IPS DF 6.9 (cell line): ENCODE data around the gene CMIP.
"Not testable (repeated sequence)": the region's sequence is repeated elsewhere in the genome, so short reads cannot be mapped to it uniquely, and the experiment has no call there.

Experiments
- DNase-seq: peaks from one replicate; pipeline ENCODE4 v3.0.0-alpha.2; 2013; ENCODE audit warnings: low read depth, low spot score
- H3K27ac ChIP-seq: one replicate; pipeline ENCODE4 v1.5.1; 2013; ENCODE audit warnings: low read length, control low read depth
- H3K27me3 ChIP-seq: 2 replicates; pipeline ENCODE4 v1.6.1; 2013; ENCODE audit warnings: mild to moderate bottlenecking, low read length; ENCODE audit not compliant: control insufficient read depth, insufficient read depth
- H3K36me3 ChIP-seq: 2 replicates; pipeline ENCODE4 v1.6.1; 2013; ENCODE audit warnings: low read length; ENCODE audit not compliant: control insufficient read depth, insufficient read depth
- H3K4me1 ChIP-seq: 2 replicates; pipeline ENCODE4 v1.6.1; 2013; ENCODE audit warnings: low read length; ENCODE audit not compliant: control insufficient read depth, insufficient read depth
- H3K4me3 ChIP-seq: 2 replicates; pipeline ENCODE4 v1.5.1; 2013; ENCODE audit warnings: mild to moderate bottlenecking, low read length
- H3K9me3 ChIP-seq: 2 replicates; pipeline ENCODE4 v1.6.1; 2013; ENCODE audit warnings: low read length, inconsistent platforms; ENCODE audit not compliant: control insufficient read depth, insufficient read depth
- WGBS: extraction: QIAGEN DNeasy Blood & Tissue Kit; methylation state at CpG from one replicate; pipeline ENCODE4 v1.1.7; 2013; ENCODE audit warnings: mixed read lengths, missing lambda C conversion rate; ENCODE audit not compliant: insufficient read length, insufficient coverage; 5-methylcytosine and 5-hydroxymethylcytosine counted together

The CMIP gene

DNA sequence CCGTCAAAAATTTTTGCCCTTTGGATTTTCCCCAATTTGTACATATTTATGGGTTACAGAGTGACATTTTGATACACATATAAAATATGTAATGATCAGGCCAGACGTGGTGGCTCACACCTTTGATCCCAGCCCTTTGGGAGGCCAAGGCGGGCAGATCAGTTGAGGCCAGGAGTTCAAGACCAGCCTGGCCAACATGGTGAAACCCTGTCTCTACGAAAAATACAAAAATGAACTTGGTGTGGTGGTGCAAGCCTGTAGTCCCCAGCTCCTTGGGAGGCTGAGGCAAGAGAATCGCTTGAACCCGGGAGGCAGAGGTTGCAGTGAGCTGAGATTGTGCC, 296.8 kb downstream of the CMIP start:
- not testable (repeated sequence) for H3K4me1 ChIP-seq, H3K27me3 ChIP-seq, H3K4me3 ChIP-seq, H3K9me3 ChIP-seq, H3K27ac ChIP-seq, DNase-seq, H3K36me3 ChIP-seq
- no CpG with 5 or more reads among the region's 6 CpGs for WGBS

DNA sequence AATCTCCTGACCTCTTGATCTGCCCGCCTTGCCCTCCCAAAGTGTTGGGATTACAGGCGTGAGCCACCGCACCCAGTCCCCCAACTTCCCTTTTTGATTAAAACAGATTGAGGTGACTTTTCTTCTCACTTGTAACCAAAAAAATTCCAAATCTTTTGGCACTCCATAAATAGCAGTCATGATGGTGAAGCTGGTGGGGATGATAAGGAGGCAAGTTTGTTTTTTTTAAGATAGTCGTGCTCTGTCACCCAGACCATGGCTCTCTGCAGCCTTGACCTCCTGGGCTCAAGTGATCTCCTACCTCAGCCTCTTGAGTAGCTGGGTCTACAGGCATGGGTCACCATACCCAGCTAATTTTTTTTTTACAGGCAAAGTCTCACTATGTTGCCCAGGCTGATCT, 299.8 kb downstream of the CMIP start:
- DNase-seq, result no peak
- Histone ChIP-seq H3K9me3 (no peaks in the 10 kb centered on the region), H3K4me3 (no peak overlapping the region), H3K27me3 (no peaks in the 10 kb centered on the region), H3K27ac (no peak overlapping the region), H3K36me3 (no peaks in the 10 kb centered on the region), H3K4me1 (no peaks in the 10 kb centered on the region)
- no CpG with 5 or more reads among the region's 4 CpGs for WGBS

GRCh38 chr16:81744911-81745310, 300.3 kb downstream of the CMIP start:
- H3K36me3 ChIP-seq, result no peaks in the 10 kb centered on the region
- no peaks in the 10 kb centered on the region for H3K4me1 ChIP-seq
- no CpG with 5 or more reads among the region's 4 CpGs for WGBS
- DNase-seq, result no peak
- H3K4me3 ChIP-seq, result no peak overlapping the region
- no peaks in the 10 kb centered on the region for H3K9me3 ChIP-seq
- H3K27ac ChIP-seq, result no peak overlapping the region
- no peaks in the 10 kb centered on the region for H3K27me3 ChIP-seq

GRCh38 chr16:81745704-81746558, 301.3 kb downstream of the CMIP start:
- no CpG with 5 or more reads among the region's 33 CpGs for WGBS
- H3K27ac ChIP-seq, result no peak overlapping the region
- no peaks in the 10 kb centered on the region for H3K9me3 ChIP-seq
- H3K4me1 ChIP-seq, result no peaks in the 10 kb centered on the region
- no peak for DNase-seq
- peak overlapping the region; percentile 24; the same call in 1 of the 2 replicates for H3K4me3 ChIP-seq
- no peaks in the 10 kb centered on the region for H3K27me3 ChIP-seq
- no peaks in the 10 kb centered on the region for H3K36me3 ChIP-seq

GRCh38 chr16:81746566-81746965, 302.0 kb downstream of the CMIP start:
- no peaks in the 10 kb centered on the region for H3K27me3 ChIP-seq
- no peaks in the 10 kb centered on the region for H3K36me3 ChIP-seq
- no peaks in the 10 kb centered on the region for H3K9me3 ChIP-seq
- no CpG with 5 or more reads among the region's 5 CpGs for WGBS
- H3K27ac ChIP-seq, result no peak overlapping the region
- H3K4me1 ChIP-seq, result no peaks in the 10 kb centered on the region
- H3K4me3 ChIP-seq, result no peak overlapping the region
- no peak for DNase-seq

GRCh38 chr16:81748476-81749198, 304.0 kb downstream of the CMIP start:
- Histone ChIP-seq H3K36me3 (no peaks in the 10 kb centered on the region), H3K9me3 (no peaks in the 10 kb centered on the region), H3K4me3 (no peak overlapping the region), H3K4me1 (no peaks in the 10 kb centered on the region), H3K27ac (no peak overlapping the region), H3K27me3 (no peaks in the 10 kb centered on the region)
- DNase-seq, result no peak
- WGBS, result no CpG with 5 or more reads among the region's 7 CpGs

- peaks cover 1% of the 10 kb centered on the region; the same call in 1 of the 2 replicates for H3K4me1 ChIP-seq
- no peak overlapping the region for H3K27ac ChIP-seq
- no peaks in the 10 kb centered on the region for H3K9me3 ChIP-seq
- WGBS, result no CpG with 5 or more reads among the region's 13 CpGs
- no peak overlapping the region for H3K4me3 ChIP-seq
- H3K36me3 ChIP-seq, result no peaks in the 10 kb centered on the region
- H3K27me3 ChIP-seq, result no peaks in the 10 kb centered on the region
- DNase-seq, result no peak
Observed at GRCh38 chr16:81752225-81752875, 307.7 kb downstream of the CMIP start.

GRCh38 chr16:81752876-81753227, 308.2 kb downstream of the CMIP start:
- DNase-seq, result no peak
- Histone ChIP-seq H3K36me3 (no peaks in the 10 kb centered on the region), H3K9me3 (no peaks in the 10 kb centered on the region), H3K27ac (no peak overlapping the region), H3K4me3 (no peak overlapping the region), H3K27me3 (no peaks in the 10 kb centered on the region), H3K4me1 (peaks cover 1% of the 10 kb centered on the region; the same call in 1 of the 2 replicates)
- no CpG with 5 or more reads among the region's 7 CpGs for WGBS

GRCh38 chr16:81754858-81755257, 310.2 kb downstream of the CMIP start:
- Histone ChIP-seq H3K4me1 (peaks cover 1% of the 10 kb centered on the region; the same call in 1 of the 2 replicates), H3K4me3 (no peak overlapping the region), H3K27ac (no peak overlapping the region), H3K9me3 (no peaks in the 10 kb centered on the region), H3K36me3 (no peaks in the 10 kb centered on the region), H3K27me3 (no peaks in the 10 kb centered on the region)
- DNase-seq, result no peak
- WGBS, result no CpG with 5 or more reads among the region's 1 CpG

- DNase-seq, result no peak
- H3K27me3 ChIP-seq, result no peaks in the 10 kb centered on the region
- H3K4me1 ChIP-seq, result peaks cover 1% of the 10 kb centered on the region; the same call in 1 of the 2 replicates
- H3K9me3 ChIP-seq, result no peaks in the 10 kb centered on the region; the same call in 1 of the 2 replicates
- H3K36me3 ChIP-seq, result no peaks in the 10 kb centered on the region
- no peak overlapping the region for H3K4me3 ChIP-seq
- no CpG with 5 or more reads among the region's 13 CpGs for WGBS
- H3K27ac ChIP-seq, result no peak overlapping the region
Observed at GRCh38 chr16:81755915-81756614, 311.5 kb downstream of the CMIP start.
